GM19193 (cell line): ENCODE results near the gene NUP210.

Experiments
- POLR2A ChIP-seq: IDR thresholded peaks from 4 replicates; pipeline ENCODE4 v1.6.1; 2011; ENCODE audit not compliant: insufficient read depth, insufficient read length; ENCODE audit errors: extremely low read depth

The NUP210 gene

GRCh38 chr3:13266651-13267362 is 153.3 kb downstream of the NUP210 start:
- no peak for TF ChIP-seq POLR2A
